IMR-90 (cell line): ENCODE measurements around the gene IRGQ. TPM values are rescaled to one million over a fixed set of nuclear protein-coding genes. Genes with fewer than 3 reads are reported as not detected.

Source experiments
- ATAC-seq: fragments of 200-7000 bp; cut with Tn5 transposase; 2 replicates; pipeline ENCODE4 v1.9.1; 2020; ENCODE audit warnings: low read depth, mild to moderate bottlenecking, moderate library complexity
- BruUV-seq: library from RNA; stranded (reverse); fragments of 400-500 nt; replicated peaks from 2 replicates; lab custom pipeline; 2021; lab: Mats Ljungman, UMichigan
- CTCF ChIA-PET: fragments of 300-600 bp; formaldehyde crosslinking; extraction: SDS; loops from one replicate; lab custom pipeline; 2021; ENCODE audit warnings: antibody characterized with exemption; lab: Yijun Ruan, JAX
- POLR2A ChIA-PET: fragments of 300-600 bp; sonication (Branson Sonifier 250); formaldehyde crosslinking; loops from one replicate; lab custom pipeline; 2022; ENCODE audit warnings: antibody characterized with exemption; ENCODE audit not compliant: unreplicated experiment; lab: Charles Lee
- DNase-seq: peaks from one replicate; pipeline ENCODE4 v3.0.0; 2013
- H2AFZ ChIP-seq: replicated peaks from 2 replicates; pipeline ENCODE3; 2013; ENCODE audit warnings: low read length, mild to moderate bottlenecking; ENCODE audit not compliant: poor library complexity
- H2AK5ac ChIP-seq: 2 replicates; pipeline ENCODE4 v1.6.1; 2013; ENCODE audit warnings: low read depth, low read length, inconsistent platforms
- H2AK9ac ChIP-seq: replicated peaks from 2 replicates; pipeline ENCODE3; 2013; ENCODE audit warnings: mild to moderate bottlenecking, low read depth, low read length, moderate library complexity; ENCODE audit not compliant: poor library complexity
- H2BK120ac ChIP-seq: 2 replicates; pipeline ENCODE4 v1.6.1; 2013; ENCODE audit warnings: low read depth, low read length, inconsistent platforms
- H2BK15ac ChIP-seq: 3 replicates; pipeline ENCODE4 v1.6.1; 2013; ENCODE audit warnings: low read depth, low read length, inconsistent platforms
- H2BK20ac ChIP-seq: 2 replicates; pipeline ENCODE4 v1.6.1; 2013; ENCODE audit warnings: low read depth, mild to moderate bottlenecking, inconsistent platforms, low read length, moderate library complexity
- H2BK5ac ChIP-seq: 2 replicates; pipeline ENCODE4 v1.6.1; 2013; ENCODE audit warnings: mild to moderate bottlenecking, low read depth, low read length, inconsistent platforms; ENCODE audit not compliant: poor library complexity, severe bottlenecking
- H3K14ac ChIP-seq: replicated peaks from 2 replicates; pipeline ENCODE4 v1.6.1; 2013; ENCODE audit warnings: low read depth, low read length, inconsistent platforms
- H3K18ac ChIP-seq: 2 replicates; pipeline ENCODE4 v1.6.1; 2013; ENCODE audit warnings: low read depth, low read length, control low read depth
- H3K23ac ChIP-seq: 2 replicates; pipeline ENCODE4 v1.6.1; 2013; ENCODE audit warnings: low read depth, low read length, inconsistent platforms
- H3K27ac ChIP-seq: 2 replicates; pipeline ENCODE4 v1.5.1; 2013; ENCODE audit warnings: mild to moderate bottlenecking, control low read depth, low read length; ENCODE audit not compliant: insufficient read depth
- H3K27me3 ChIP-seq: 2 replicates; pipeline ENCODE4 v1.6.1; 2013; ENCODE audit warnings: low read length; ENCODE audit not compliant: control insufficient read depth, insufficient read depth
- H3K36me3 ChIP-seq: 2 replicates; pipeline ENCODE4 v1.6.1; 2013; ENCODE audit warnings: low read length, mixed read lengths; ENCODE audit not compliant: control insufficient read depth, insufficient read depth
- H3K4ac ChIP-seq: 2 replicates; pipeline ENCODE4 v1.6.1; 2013; ENCODE audit warnings: low read depth, low read length, inconsistent platforms
- H3K4me1 ChIP-seq: 2 replicates; pipeline ENCODE4 v1.6.1; 2013; ENCODE audit warnings: low read length, mixed read lengths; ENCODE audit not compliant: control insufficient read depth, insufficient read depth
- H3K4me2 ChIP-seq: 2 replicates; pipeline ENCODE4 v1.6.1; 2013; ENCODE audit warnings: low read depth, mild to moderate bottlenecking, control low read depth, low read length, moderate library complexity
- H3K4me3 ChIP-seq: 2 replicates; pipeline ENCODE4 v1.5.1; 2013; ENCODE audit warnings: low read depth, mild to moderate bottlenecking, control low read depth, low read length, moderate library complexity; ENCODE audit not compliant: insufficient read depth
- H3K56ac ChIP-seq: 2 replicates; pipeline ENCODE4 v1.6.1; 2013; ENCODE audit warnings: low read length, inconsistent platforms; ENCODE audit not compliant: insufficient read depth; ENCODE audit errors: extremely low read depth
- H3K79me1 ChIP-seq, 2 experiments: 2 replicates each; pipeline ENCODE4 v1.6.1; 2013; ENCODE audit warnings: low read length in 2 of 2, inconsistent platforms in 1 of 2, low read depth in 1 of 2
- H3K9ac ChIP-seq: 2 replicates; pipeline ENCODE4 v1.6.1; 2013; ENCODE audit warnings: low read depth, low read length, control low read depth
- H3K9me1 ChIP-seq: 2 replicates; pipeline ENCODE4 v1.6.1; 2013; ENCODE audit warnings: low read length, inconsistent platforms; ENCODE audit not compliant: insufficient read depth
- H3K9me3 ChIP-seq: 2 replicates; pipeline ENCODE4 v1.6.1; 2013; ENCODE audit warnings: low read length; ENCODE audit not compliant: control insufficient read depth, insufficient read depth
- H4K20me1 ChIP-seq: 2 replicates; pipeline ENCODE4 v1.6.1; 2013; ENCODE audit warnings: low read length, inconsistent platforms; ENCODE audit not compliant: insufficient read depth
- H4K5ac ChIP-seq: 2 replicates; pipeline ENCODE4 v1.6.1; 2013; ENCODE audit warnings: mild to moderate bottlenecking, low read depth, low read length, control low read depth
- H4K8ac ChIP-seq, 2 experiments: 2 replicates each; pipeline ENCODE4 v1.6.1; 2013; ENCODE audit warnings: low read depth in 2 of 2, low read length in 2 of 2, control low read depth in 1 of 2, inconsistent platforms in 1 of 2
- H4K91ac ChIP-seq: 2 replicates; pipeline ENCODE4 v1.6.1; 2013; ENCODE audit warnings: low read depth, low read length, inconsistent platforms; ENCODE audit not compliant: insufficient read depth
- CTCF ChIP-seq: conservative IDR thresholded peaks from 2 replicates; pipeline ENCODE4 v1.5.1; 2012; ENCODE audit warnings: mild to moderate bottlenecking, low read depth, low read length, improper control_type of control experiment
- NFE2L2 ChIP-seq: fragments of 150-350 bp; IDR thresholded peaks from 2 replicates; pipeline ENCODE4 v1.6.1; 2016; ENCODE audit warnings: low read depth, mild to moderate bottlenecking, low read length
- POLR2A ChIP-seq: IDR thresholded peaks from 2 replicates; pipeline ENCODE4 v1.6.1; 2012; ENCODE audit warnings: mild to moderate bottlenecking, low read depth, low read length
- RCOR1 ChIP-seq: IDR thresholded peaks from 2 replicates; pipeline ENCODE4 v1.6.1; 2012; ENCODE audit warnings: mild to moderate bottlenecking, low read length, improper control_type of control experiment; ENCODE audit not compliant: insufficient replicate concordance
- RFX5 ChIP-seq: IDR thresholded peaks from 2 replicates; pipeline ENCODE4 v1.8.0; 2012; ENCODE audit warnings: low read depth, mild to moderate bottlenecking, low read length, moderate library complexity
- WGBS, 2 experiments: methylation state at CpG; one replicate each; pipeline versions ENCODE4 v1.1.5 to v1.1.7; 2013; ENCODE audit warnings: missing lambda C conversion rate in 2 of 2; ENCODE audit not compliant: insufficient read length in 1 of 2; ENCODE audit errors: extremely low coverage in 2 of 2; 5-methylcytosine and 5-hydroxymethylcytosine counted together
- dilution Hi-C: fragments of 300-500 bp; cut with HindIII; formaldehyde crosslinking; loops from one replicate; pipeline ENCODE4 v1.14.3; 2018; ENCODE audit warnings: low sequenced_read_pairs; ENCODE audit not compliant: unreplicated experiment
- in situ Hi-C: fragments of 300-500 bp; cut with MboI; formaldehyde crosslinking; loops from 3 replicates; pipeline ENCODE4 v1.14.3; 2019; ENCODE audit warnings: low sequenced_read_pairs, inconsistent platforms, mixed read lengths
- intact Hi-C: fragments of 100-400 bp; cut with micrococcal nuclease; formaldehyde crosslinking; loops from 2 replicates; pipeline ENCODE4 v1.10.0; 2022
- polyA plus RNA-seq, 3 experiments: library from polyadenylated mRNA; depleted of rRNA; stranded (reverse); fragments of >200 nt; gene quantifications; 2 replicates each; pipeline ENCODE4 v1.2.3, GENCODE V29; 2012; ENCODE audit warnings: low replicate concordance in 1 of 3
- total RNA-seq: library from RNA; depleted of rRNA; stranded (reverse); fragments of >200 nt; gene quantifications from 2 replicates; pipeline ENCODE4 v1.2.3, GENCODE V29; 2012

The IRGQ gene
- total and polyA plus RNA-seq, 2 of the 4 experiments (the other 2 are of a cell fraction), result 9.0 to 9.9 TPM

DNA sequence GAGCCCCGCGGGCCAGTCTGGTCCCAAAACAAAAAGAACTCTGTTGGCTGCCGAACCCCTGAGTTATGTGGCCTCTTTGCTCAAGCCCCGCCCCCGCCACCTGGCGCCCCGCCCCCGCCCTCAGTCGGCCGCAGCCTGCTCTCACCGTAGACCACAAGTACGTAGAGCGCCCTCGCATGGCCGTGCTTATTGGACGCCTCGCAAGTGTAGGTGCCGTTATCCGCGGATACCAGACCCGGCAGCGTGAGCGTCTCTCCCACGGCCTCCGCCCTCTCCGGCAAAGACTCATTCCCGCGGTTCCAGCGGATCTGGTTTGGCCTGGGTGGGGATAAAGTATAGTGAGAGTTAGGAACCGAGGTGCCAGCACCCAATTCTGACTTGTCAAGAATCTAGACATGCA lies 29.0 kb upstream of the IRGQ start:
- Histone ChIP-seq H2AK9ac (no peak overlapping the region), H3K79me1 (peaks cover 8 to 12% of the 10 kb centered on the region in 2 experiments; a peak in 3 of 4 replicates), H3K36me3 (no peaks in the 10 kb centered on the region), H2AFZ (no peak overlapping the region), H3K4me1 (peaks cover 3% of the 10 kb centered on the region), H2BK20ac (no peak overlapping the region), H2BK120ac (no peak overlapping the region), H3K9me1 (0 out of 2 replicates have a peak, but pooled peaks cover 3% of the 10 kb centered on the region), H2BK15ac (no peak overlapping the region), H2AK5ac (no peak overlapping the region), H3K27ac (no peak overlapping the region), H4K91ac (no peak overlapping the region), H3K4me3 (no peak overlapping the region), H4K8ac (no peak overlapping the region), H3K27me3 (no peaks in the 10 kb centered on the region), H4K5ac (no peak overlapping the region), H3K14ac (no peak overlapping the region), H2BK5ac (no peak overlapping the region), H3K18ac (no peak overlapping the region), H3K9ac (no peak overlapping the region), H4K20me1 (no peaks in the 10 kb centered on the region), H3K4me2 (no peak overlapping the region), H3K23ac (no peak overlapping the region), H3K4ac (no peak overlapping the region), H3K56ac (no peak overlapping the region), H3K9me3 (no peaks in the 10 kb centered on the region)
- DNase-seq (peak; percentile 8), ATAC-seq (no peak)
- ChIA-PET CTCF (no interaction called here), POLR2A (no interaction called here)
- intact Hi-C loops (no loop called here), dilution Hi-C loops (no loop called here), in situ Hi-C loops (no loop called here)
- 30% methylated on average over 2 of the region's 30 CpGs; no CpG with 5 or more reads in 1 of the 2 experiments for WGBS, 2 experiments
- no TSS peak for BruUV-seq
- TF ChIP-seq NFE2L2 (no peak), RFX5 (no peak), RCOR1 (no peak), CTCF (no peak), POLR2A (no peak)
